Measurements from ENCODE around the gene SLC36A2.
A peak's percentile ranks its signal among the peaks of the same experiment; 100 is the strongest.
"Not testable (repeated sequence)": the region's sequence is repeated elsewhere in the genome, so short reads cannot be mapped to it uniquely, and the experiment has no call there.

Gene SLC36A2

GRCh38 chr5:151347369-151347768 lies at the start of gene SLC36A2:
TSS of gene SLC36A2 (minus strand) at chr5:151347559. CDS start at chr5:151347460, 99 bp downstream.
- Histone ChIP-seq H3K9me3 (no peaks in the 10 kb centered on the region), H3K27me3 (ENCODE audit: low read depth) (no peaks in the 10 kb centered on the region), H3K36me3 (replicated peaks) (no peaks in the 10 kb centered on the region), H3K4me1 (no peaks in the 10 kb centered on the region), H3K4me3 (no peak within 1 kb of the TSS)
- in situ Hi-C loops (cut with MboI; ENCODE audit: low sequenced_read_pairs) = no loop called here
- peak in 1 of 2 experiments; percentile 9 for DNase-seq (ENCODE audit: low spot score in 2 of 2)

- Histone ChIP-seq H3K9me3 (no peaks in the 10 kb centered on the region), H3K4me3 (no peak overlapping the region), H3K36me3 (replicated peaks) (no peaks in the 10 kb centered on the region), H3K4me1 (no peaks in the 10 kb centered on the region), H3K27me3 (ENCODE audit: low read depth) (no peaks in the 10 kb centered on the region; the same call in 1 of the 2 replicates)
- in situ Hi-C loops (cut with MboI; ENCODE audit: low sequenced_read_pairs) = no loop called here
- DNase-seq (ENCODE audit: low spot score in 2 of 2) = no peak
Observed at GRCh38 chr5:151388960-151389359, 41.6 kb upstream of the SLC36A2 start.

GRCh38 chr5:151384106-151384505 lies 36.7 kb upstream of the SLC36A2 start:
- Histone ChIP-seq H3K36me3 (replicated peaks) (no peaks in the 10 kb centered on the region), H3K4me1 (no peaks in the 10 kb centered on the region), H3K27me3 (ENCODE audit: low read depth) (no peaks in the 10 kb centered on the region; the same call in 1 of the 2 replicates), H3K9me3 (no peaks in the 10 kb centered on the region), H3K4me3 (no peak overlapping the region)
- in situ Hi-C loops (cut with MboI; ENCODE audit: low sequenced_read_pairs) = no loop called here
- no peak for DNase-seq (ENCODE audit: low spot score in 2 of 2)

- Histone ChIP-seq H3K36me3 (replicated peaks) (no peaks in the 10 kb centered on the region), H3K27me3 (ENCODE audit: low read depth) (no peaks in the 10 kb centered on the region; the same call in 1 of the 2 replicates), H3K4me3 (no peak overlapping the region), H3K4me1 (no peaks in the 10 kb centered on the region), H3K9me3 (no peaks in the 10 kb centered on the region)
- no peak for DNase-seq (ENCODE audit: low spot score in 2 of 2)
- in situ Hi-C loops (cut with MboI; ENCODE audit: low sequenced_read_pairs) = no loop called here
Observed at GRCh38 chr5:151383011-151383410, 35.7 kb upstream of the SLC36A2 start.

GRCh38 chr5:151382576-151382975 lies 35.2 kb upstream of the SLC36A2 start:
- Histone ChIP-seq H3K36me3 (replicated peaks) (no peaks in the 10 kb centered on the region), H3K9me3 (no peaks in the 10 kb centered on the region), H3K4me3 (no peak overlapping the region), H3K27me3 (ENCODE audit: low read depth) (no peaks in the 10 kb centered on the region; the same call in 1 of the 2 replicates), H3K4me1 (no peaks in the 10 kb centered on the region)
- in situ Hi-C loops (cut with MboI; ENCODE audit: low sequenced_read_pairs) = no loop called here
- DNase-seq (ENCODE audit: low spot score in 2 of 2) = no peak

GRCh38 chr5:151381899-151382298 lies 34.5 kb upstream of the SLC36A2 start:
- DNase-seq (ENCODE audit: low spot score in 2 of 2) = no peak
- Histone ChIP-seq H3K4me1 (no peaks in the 10 kb centered on the region), H3K27me3 (ENCODE audit: low read depth) (no peaks in the 10 kb centered on the region; the same call in 1 of the 2 replicates), H3K36me3 (replicated peaks) (no peaks in the 10 kb centered on the region), H3K9me3 (no peaks in the 10 kb centered on the region), H3K4me3 (no peak overlapping the region)
- in situ Hi-C loops (cut with MboI; ENCODE audit: low sequenced_read_pairs) = no loop called here

GRCh38 chr5:151378616-151379015 lies 31.3 kb upstream of the SLC36A2 start:
- Histone ChIP-seq H3K27me3 (ENCODE audit: low read depth) (no peaks in the 10 kb centered on the region), H3K9me3 (no peaks in the 10 kb centered on the region), H3K36me3 (replicated peaks) (no peaks in the 10 kb centered on the region), H3K4me3 (no peak overlapping the region), H3K4me1 (no peaks in the 10 kb centered on the region)
- DNase-seq (ENCODE audit: low spot score in 2 of 2) = no peak
- in situ Hi-C loops (cut with MboI; ENCODE audit: low sequenced_read_pairs) = no loop called here

DNA sequence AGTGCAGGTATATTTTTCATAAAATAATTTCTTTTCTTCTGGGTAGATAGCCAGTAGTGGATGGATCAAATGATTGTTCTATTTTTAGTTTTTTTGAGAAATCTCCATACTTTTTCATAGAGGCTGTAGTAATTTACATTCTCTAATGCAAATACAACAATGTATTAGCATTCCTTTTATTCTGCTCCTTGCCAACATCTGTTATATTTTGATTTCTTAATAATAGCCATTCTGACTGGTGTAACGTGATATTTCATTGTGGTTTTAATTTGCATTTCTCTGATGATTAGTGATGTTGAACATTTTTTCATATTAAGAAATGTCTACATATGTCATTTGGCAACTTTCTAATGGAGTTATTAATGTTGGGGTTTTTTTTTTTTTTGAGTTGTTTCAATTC lies 27.2 kb upstream of the SLC36A2 start:
- no peaks in the 10 kb centered on the region for H3K9me3 ChIP-seq
- DNase-seq (ENCODE audit: low spot score in 2 of 2) = no peak
- no peaks in the 10 kb centered on the region for H3K36me3 ChIP-seq (replicated peaks)
- no peaks in the 10 kb centered on the region for H3K4me1 ChIP-seq
- no peaks in the 10 kb centered on the region for H3K27me3 ChIP-seq (ENCODE audit: low read depth)
- in situ Hi-C loops (cut with MboI; ENCODE audit: low sequenced_read_pairs) = no loop called here
- H3K4me3 ChIP-seq = no peak overlapping the region

- H3K4me3 ChIP-seq; H3K36me3 ChIP-seq (replicated peaks); H3K4me1 ChIP-seq; in situ Hi-C loops (cut with MboI; ENCODE audit: low sequenced_read_pairs); H3K9me3 ChIP-seq; H3K27me3 ChIP-seq (ENCODE audit: low read depth); DNase-seq (ENCODE audit: low spot score in 2 of 2): not testable (repeated sequence)
Observed at GRCh38 chr5:151367038-151367437, 19.7 kb upstream of the SLC36A2 start.

GRCh38 chr5:151363673-151364072 lies 16.3 kb upstream of the SLC36A2 start:
- Histone ChIP-seq H3K4me3 (no peak overlapping the region), H3K27me3 (ENCODE audit: low read depth) (no peaks in the 10 kb centered on the region), H3K9me3 (no peaks in the 10 kb centered on the region), H3K36me3 (replicated peaks) (no peaks in the 10 kb centered on the region), H3K4me1 (no peaks in the 10 kb centered on the region)
- in situ Hi-C loops (cut with MboI; ENCODE audit: low sequenced_read_pairs) = no loop called here
- no peak for DNase-seq (ENCODE audit: low spot score in 2 of 2)

DNA sequence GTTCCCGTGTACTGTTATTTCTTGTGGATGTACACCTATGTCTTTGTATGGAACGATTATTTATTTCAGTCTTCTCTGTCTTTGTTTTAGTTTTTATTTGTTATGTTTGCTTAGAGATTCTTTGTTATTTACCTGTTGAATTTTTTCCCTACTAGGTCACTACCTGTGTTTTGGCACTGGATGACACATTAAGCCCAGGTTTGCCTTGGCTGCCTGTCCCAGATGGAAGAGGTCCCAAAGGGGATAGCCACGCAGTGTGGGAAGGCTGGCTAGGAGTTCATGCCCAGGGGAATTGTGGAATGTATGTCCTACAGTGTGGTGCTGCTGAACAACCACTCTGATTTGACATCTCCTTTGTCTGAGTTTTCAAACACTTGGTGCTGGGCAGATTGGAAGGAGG lies 15.6 kb upstream of the SLC36A2 start:
- H3K4me1 ChIP-seq = no peaks in the 10 kb centered on the region
- in situ Hi-C loops (cut with MboI; ENCODE audit: low sequenced_read_pairs) = no loop called here
- H3K27me3 ChIP-seq (ENCODE audit: low read depth) = no peaks in the 10 kb centered on the region
- H3K4me3 ChIP-seq = no peak overlapping the region
- H3K9me3 ChIP-seq = no peaks in the 10 kb centered on the region
- DNase-seq (ENCODE audit: low spot score in 2 of 2) = no peak
- H3K36me3 ChIP-seq (replicated peaks) = no peaks in the 10 kb centered on the region

GRCh38 chr5:151359391-151359790 lies 12.0 kb upstream of the SLC36A2 start:
- Histone ChIP-seq H3K9me3 (no peaks in the 10 kb centered on the region), H3K4me3 (no peak overlapping the region), H3K4me1 (no peaks in the 10 kb centered on the region), H3K27me3 (ENCODE audit: low read depth) (no peaks in the 10 kb centered on the region), H3K36me3 (replicated peaks) (no peaks in the 10 kb centered on the region)
- in situ Hi-C loops (cut with MboI; ENCODE audit: low sequenced_read_pairs) = no loop called here
- DNase-seq (ENCODE audit: low spot score in 2 of 2) = no peak

DNA sequence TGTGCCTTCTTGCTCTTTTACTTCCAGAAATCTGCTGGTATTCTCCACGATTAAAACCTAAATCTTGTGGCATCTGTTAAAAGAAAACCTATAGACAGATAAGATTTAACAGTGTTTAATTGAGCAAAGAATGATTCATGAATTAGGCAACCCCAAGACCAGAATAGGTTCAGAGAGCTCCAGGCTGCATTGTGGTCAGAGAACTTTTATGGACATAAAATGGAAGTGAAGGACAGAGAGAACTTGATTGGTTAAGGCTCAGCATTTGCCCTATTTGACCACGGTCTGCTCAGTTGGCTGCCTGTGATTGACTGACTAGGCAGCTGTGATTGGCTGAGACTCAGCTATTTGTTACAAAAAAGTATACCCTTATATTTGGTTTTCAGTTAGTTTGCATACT lies 10.4 kb upstream of the SLC36A2 start:
- H3K4me3 ChIP-seq = no peak overlapping the region
- no peaks in the 10 kb centered on the region for H3K36me3 ChIP-seq (replicated peaks)
- H3K4me1 ChIP-seq = no peaks in the 10 kb centered on the region
- H3K27me3 ChIP-seq (ENCODE audit: low read depth) = no peaks in the 10 kb centered on the region
- H3K9me3 ChIP-seq = no peaks in the 10 kb centered on the region
- in situ Hi-C loops (cut with MboI; ENCODE audit: low sequenced_read_pairs) = no loop called here
- DNase-seq (ENCODE audit: low spot score in 2 of 2) = no peak

GRCh38 chr5:151357097-151357496 lies 9.7 kb upstream of the SLC36A2 start:
- in situ Hi-C loops (cut with MboI; ENCODE audit: low sequenced_read_pairs) = no loop called here
- H3K27me3 ChIP-seq (ENCODE audit: low read depth) = no peaks in the 10 kb centered on the region
- no peaks in the 10 kb centered on the region for H3K4me1 ChIP-seq
- no peaks in the 10 kb centered on the region for H3K9me3 ChIP-seq
- no peaks in the 10 kb centered on the region for H3K36me3 ChIP-seq (replicated peaks)
- DNase-seq (ENCODE audit: low spot score in 2 of 2) = no peak
- H3K4me3 ChIP-seq = no peak overlapping the region

GRCh38 chr5:151351671-151352070 lies 4.3 kb upstream of the SLC36A2 start:
- Histone ChIP-seq H3K36me3 (replicated peaks) (no peaks in the 10 kb centered on the region), H3K4me1 (no peaks in the 10 kb centered on the region), H3K4me3 (no peak overlapping the region), H3K9me3 (no peaks in the 10 kb centered on the region), H3K27me3 (ENCODE audit: low read depth) (no peaks in the 10 kb centered on the region)
- in situ Hi-C loops (cut with MboI; ENCODE audit: low sequenced_read_pairs) = no loop called here
- DNase-seq (ENCODE audit: low spot score in 2 of 2) = no peak

All from HAP-1 (cell line).